Thyroid gland (tissue), 4 donors: ENCODE measurements around the gene CAPRIN1. TPM values are rescaled to one million over a fixed set of nuclear protein-coding genes. Genes with fewer than 3 reads are reported as not detected.

Experiments
- DNase-seq, 2 donors: peaks; one replicate each; pipeline ENCODE4 v3.0.0-alpha.2; 2019
- H3K27ac ChIP-seq, 3 donors: fragments of 200-600 bp; sonication (generic); 1 replicate in 2 of 3; 2 replicates in 1 of 3; pipeline ENCODE4 v1.5.1; 2016 to 2019; ENCODE audit warnings: mild to moderate bottlenecking in 1 of 3, moderate library complexity in 1 of 3
- H3K27me3 ChIP-seq: fragments of 200-600 bp; sonication (generic); one replicate; pipeline ENCODE4 v1.5.1; 2019
- H3K36me3 ChIP-seq, 2 donors: fragments of 200-600 bp; sonication (generic); one replicate each; pipeline ENCODE4 v1.5.1; 2016 to 2019
- H3K4me1 ChIP-seq, 2 donors: fragments of 200-600 bp; sonication (generic); one replicate each; pipeline ENCODE4 v1.5.1; 2017 to 2019
- H3K4me3 ChIP-seq, 3 donors: fragments of 200-600 bp; sonication (generic); replicated peaks in 1 of 3; 1 replicate in 2 of 3; 2 replicates in 1 of 3; pipeline ENCODE4 v1.5.1; 2016; ENCODE audit warnings: mild to moderate bottlenecking in 1 of 3
- H3K9me3 ChIP-seq: fragments of 200-600 bp; sonication (generic); one replicate; pipeline ENCODE4 v1.5.1; 2017
- CTCF ChIP-seq, 6 experiments: fragments of 200-600 bp in 3 of 6; fragments of 450-650 bp in 3 of 6; sonication (generic) in 3 of 6; IDR thresholded peaks; one replicate each; pipeline ENCODE4 v1.5.1; 2016 to 2019; ENCODE audit warnings: antibody characterized with exemption in 6 of 6, mild to moderate bottlenecking in 2 of 6, inconsistent platforms in 1 of 6, moderate library complexity in 1 of 6
- POLR2A ChIP-seq, 2 donors: fragments of 450-650 bp; IDR thresholded peaks; one replicate each; pipeline ENCODE4 v1.6.1; 2017; ENCODE audit warnings: antibody characterized with exemption in 2 of 2, mild to moderate bottlenecking in 2 of 2, moderate library complexity in 1 of 2
- WGBS, 2 donors: methylation state at CpG; one replicate each; pipeline ENCODE4 v1.1.5; 2017; 5-methylcytosine and 5-hydroxymethylcytosine counted together
- intact Hi-C: fragments of 100-400 bp; cut with DNase I; formaldehyde crosslinking; loops from one replicate; pipeline ENCODE4 v1.15.1; 2023
- total RNA-seq, 4 donors: library from RNA; depleted of rRNA; stranded (reverse); fragments of >200 nt; gene quantifications; one replicate each; pipeline ENCODE4 v1.2.3, GENCODE V29; 2016

The CAPRIN1 gene
- total RNA-seq, 4 donors from 2014 or later = 164 to 207 (median 180) TPM

GRCh38 chr11:34034053-34034452, 17.5 kb upstream of the CAPRIN1 start:
- H3K27ac ChIP-seq = no peak overlapping the region
- H3K4me1 ChIP-seq = no peaks in the 10 kb centered on the region
- intact Hi-C loops = no loop called here
- TF ChIP-seq CTCF (IDR thresholded peaks at IDR 0.05) = no peak
- TF ChIP-seq POLR2A (IDR thresholded peaks at IDR 0.05) = no peak
- DNase-seq = no peak
- no peak overlapping the region for H3K4me3 ChIP-seq
- no peaks in the 10 kb centered on the region for H3K27me3 ChIP-seq
- WGBS, 2 donors = 87 to 88% methylated on average over 6 of the region's 6 CpGs
- H3K9me3 ChIP-seq = no peaks in the 10 kb centered on the region
- H3K36me3 ChIP-seq = no peaks in the 10 kb centered on the region

GRCh38 chr11:34036456-34036855, 15.1 kb upstream of the CAPRIN1 start:
- no peak for DNase-seq
- no peak overlapping the region for H3K4me3 ChIP-seq
- no peaks in the 10 kb centered on the region for H3K27me3 ChIP-seq
- H3K36me3 ChIP-seq = no peaks in the 10 kb centered on the region
- no peaks in the 10 kb centered on the region for H3K9me3 ChIP-seq
- TF ChIP-seq CTCF (IDR thresholded peaks at IDR 0.05) (no peak), POLR2A (IDR thresholded peaks at IDR 0.05) (no peak)
- no peak overlapping the region for H3K27ac ChIP-seq
- intact Hi-C loops = no loop called here
- no peaks in the 10 kb centered on the region for H3K4me1 ChIP-seq
- WGBS, 2 donors = 82 to 97% methylated on average over 1 of the region's 1 CpG

- intact Hi-C loops = no loop called here
- no peaks in the 10 kb centered on the region for H3K27me3 ChIP-seq
- 98% methylated on average over 2 of the region's 2 CpGs for WGBS, 2 donors
- H3K4me3 ChIP-seq = no peak overlapping the region
- H3K36me3 ChIP-seq = no peaks in the 10 kb centered on the region
- DNase-seq = no peak
- H3K4me1 ChIP-seq = no peaks in the 10 kb centered on the region
- TF ChIP-seq CTCF (IDR thresholded peaks at IDR 0.05) (no peak), POLR2A (IDR thresholded peaks at IDR 0.05) (no peak)
- H3K9me3 ChIP-seq = no peaks in the 10 kb centered on the region
- no peak overlapping the region for H3K27ac ChIP-seq
Measured at GRCh38 chr11:34037016-34037415, 14.5 kb upstream of the CAPRIN1 start.

- Histone ChIP-seq H3K27ac (no peak overlapping the region), H3K27me3 (no peaks in the 10 kb centered on the region), H3K4me1 (no peaks in the 10 kb centered on the region), H3K36me3 (no peaks in the 10 kb centered on the region), H3K9me3 (no peaks in the 10 kb centered on the region), H3K4me3 (no peak overlapping the region)
- DNase-seq = no peak
- WGBS, 2 donors = 92 to 97% methylated on average over 11 of the region's 11 CpGs
- TF ChIP-seq POLR2A (IDR thresholded peaks at IDR 0.05) (no peak), CTCF (IDR thresholded peaks at IDR 0.05) (no peak)
- intact Hi-C loops = no loop called here
Measured at GRCh38 chr11:34040571-34040970, 11.0 kb upstream of the CAPRIN1 start.

GRCh38 chr11:34044664-34045485, 6.7 kb upstream of the CAPRIN1 start:
- intact Hi-C loops = no loop called here
- H3K27ac ChIP-seq = no peak overlapping the region
- no peaks in the 10 kb centered on the region for H3K36me3 ChIP-seq
- no peaks in the 10 kb centered on the region for H3K27me3 ChIP-seq
- DNase-seq = no peak
- H3K4me1 ChIP-seq = no peaks in the 10 kb centered on the region
- WGBS, 2 donors = 72 to 73% methylated on average over 27 of the region's 27 CpGs
- H3K9me3 ChIP-seq = no peaks in the 10 kb centered on the region
- TF ChIP-seq POLR2A (IDR thresholded peaks at IDR 0.05) (no peak), CTCF (IDR thresholded peaks at IDR 0.05) (no peak)
- no peak overlapping the region for H3K4me3 ChIP-seq
